WI38 (cell line): Measurements from ENCODE around the gene TST.

Experiments used
- H3K4me3 ChIP-seq: 2 replicates; pipeline ENCODE4 v1.5.1; 2011; ENCODE audit warnings: low read depth, mild to moderate bottlenecking, control low read depth, low read length
- CTCF ChIP-seq: IDR thresholded peaks from 2 replicates; pipeline ENCODE4 v1.5.1; 2012; ENCODE audit warnings: low read depth, mild to moderate bottlenecking, control low read depth, low read length

Gene TST

DNA sequence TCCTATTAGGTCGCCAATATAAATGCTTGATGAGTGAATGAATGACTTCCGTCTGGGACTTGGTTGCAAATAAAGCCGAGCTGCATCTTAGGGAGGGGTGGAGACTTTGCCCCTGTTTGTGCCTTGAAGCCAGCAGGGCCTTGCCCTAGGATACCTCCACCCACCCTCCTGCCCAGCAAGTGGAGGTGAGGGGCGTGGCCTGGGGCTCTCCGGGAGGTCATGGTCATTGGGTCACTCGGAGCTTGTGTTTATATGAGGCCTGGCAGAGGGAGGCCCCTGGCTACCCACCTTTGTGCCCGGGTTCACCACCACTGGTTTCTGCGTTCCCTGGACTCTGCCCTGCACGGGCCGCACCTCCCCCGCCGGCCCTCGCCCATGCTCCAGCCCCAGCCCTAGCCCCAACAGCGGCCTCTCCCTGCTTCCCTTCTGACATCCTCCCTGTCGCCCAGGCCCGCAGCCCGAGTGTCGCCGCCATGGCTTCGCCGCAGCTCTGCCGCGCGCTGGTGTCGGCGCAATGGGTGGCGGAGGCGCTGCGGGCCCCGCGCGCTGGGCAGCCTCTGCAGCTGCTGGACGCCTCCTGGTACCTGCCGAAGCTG, 4.6 kb upstream of the TST start:
- H3K4me3 ChIP-seq = no peak overlapping the region
- TF ChIP-seq CTCF = no peak

DNA sequence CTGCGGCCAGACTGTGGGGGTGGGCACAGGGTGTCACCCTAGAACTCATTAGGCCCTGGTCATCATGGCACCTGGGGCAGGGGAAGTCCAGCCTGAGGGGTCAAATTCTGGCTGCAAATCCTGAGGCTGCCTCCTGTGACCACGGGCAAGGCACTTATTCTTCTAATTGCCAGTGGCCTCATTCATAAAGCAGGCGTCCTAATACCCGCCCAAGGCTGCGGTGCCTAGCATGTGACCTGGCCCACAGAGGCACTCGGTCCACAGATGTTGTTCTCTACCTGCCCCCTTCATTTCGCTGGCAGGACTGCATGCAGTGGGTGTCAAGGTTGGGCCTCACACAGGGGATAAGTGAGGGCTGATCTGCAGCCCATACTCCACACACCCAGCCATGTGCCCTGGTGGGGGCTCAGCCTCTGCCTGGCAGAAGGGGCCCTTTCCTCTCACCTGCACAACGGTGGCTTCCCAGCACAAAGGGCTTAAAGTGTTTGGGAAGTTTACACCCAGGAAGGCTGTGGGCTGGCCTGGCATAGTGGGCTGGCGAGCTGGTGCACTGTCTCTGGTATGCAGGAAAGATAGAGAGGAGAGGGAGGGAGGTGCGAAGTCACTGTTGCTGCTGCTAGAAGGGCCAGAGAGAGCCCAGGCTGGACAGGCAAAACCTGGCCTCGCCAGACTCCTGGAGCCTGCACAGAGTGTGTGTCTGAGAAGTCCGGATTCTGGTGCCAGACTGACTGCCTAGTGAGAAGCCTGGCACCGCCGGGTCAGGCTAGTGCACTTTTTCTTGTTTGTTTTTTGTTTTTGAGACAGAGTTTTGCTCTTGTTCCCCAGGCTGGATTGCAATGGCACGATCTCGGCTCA, 3.5 kb upstream of the TST start:
- H3K4me3 ChIP-seq = no peak overlapping the region
- no peak for TF ChIP-seq CTCF

DNA sequence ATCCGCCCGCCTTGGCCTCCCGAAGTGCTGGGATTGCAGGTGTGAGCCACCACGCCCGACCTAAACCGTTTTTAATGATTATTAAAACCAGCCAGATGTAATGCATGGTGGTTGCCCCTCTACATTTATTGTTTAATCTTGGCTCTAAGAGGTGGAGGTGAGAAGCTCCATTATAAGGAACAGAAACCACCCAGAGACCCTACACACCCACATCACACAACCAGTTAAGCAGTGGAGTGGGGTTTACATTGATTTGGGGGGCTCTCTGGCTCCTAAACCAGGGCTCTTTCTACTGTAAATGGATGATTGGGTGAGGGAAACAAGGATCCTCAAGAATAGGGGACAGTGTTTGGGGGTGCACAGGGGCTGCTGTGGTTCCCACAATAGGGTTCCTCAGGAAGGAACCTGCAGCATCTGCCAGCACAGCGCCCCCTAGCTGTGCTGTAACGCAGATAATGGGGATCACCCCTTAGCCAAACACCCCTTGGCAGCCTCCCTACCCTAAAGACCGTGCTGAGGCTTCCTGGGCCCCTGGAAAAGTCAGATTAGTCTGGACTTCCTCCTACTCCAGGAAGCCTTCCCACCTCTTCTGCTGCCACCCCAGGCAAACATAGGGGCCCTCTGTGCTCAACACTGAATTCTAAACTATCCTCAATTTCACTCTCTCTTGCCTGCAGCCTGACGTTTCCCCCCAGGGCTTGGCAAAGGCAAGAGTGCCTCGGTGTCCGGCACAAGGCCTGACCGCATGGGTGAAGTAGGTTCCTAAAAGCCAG, 2.6 kb upstream of the TST start:
- TF ChIP-seq CTCF = peak; percentile 82
- no peak overlapping the region for H3K4me3 ChIP-seq

GRCh38 chr22:37021041-37021440, 1.8 kb upstream of the TST start:
- no peak for TF ChIP-seq CTCF
- H3K4me3 ChIP-seq = no peak overlapping the region

DNA sequence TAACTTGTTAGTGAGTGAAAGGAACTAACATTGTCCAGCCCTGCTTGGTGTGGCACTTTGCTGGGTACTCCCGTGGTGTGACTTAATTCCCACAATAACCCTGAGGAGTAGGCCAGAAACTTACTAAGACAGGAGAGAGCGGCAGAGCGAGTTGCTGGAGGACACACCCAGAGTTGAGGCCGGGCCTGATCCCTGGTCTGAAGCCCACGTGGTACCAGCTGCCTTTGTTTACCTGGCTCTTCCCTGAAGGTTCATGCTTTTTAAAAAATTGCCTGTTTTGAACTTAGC, 889 bp upstream of the TST start:
- H3K4me3 ChIP-seq = peak overlapping the region; percentile 82
- no peak for TF ChIP-seq CTCF

DNA sequence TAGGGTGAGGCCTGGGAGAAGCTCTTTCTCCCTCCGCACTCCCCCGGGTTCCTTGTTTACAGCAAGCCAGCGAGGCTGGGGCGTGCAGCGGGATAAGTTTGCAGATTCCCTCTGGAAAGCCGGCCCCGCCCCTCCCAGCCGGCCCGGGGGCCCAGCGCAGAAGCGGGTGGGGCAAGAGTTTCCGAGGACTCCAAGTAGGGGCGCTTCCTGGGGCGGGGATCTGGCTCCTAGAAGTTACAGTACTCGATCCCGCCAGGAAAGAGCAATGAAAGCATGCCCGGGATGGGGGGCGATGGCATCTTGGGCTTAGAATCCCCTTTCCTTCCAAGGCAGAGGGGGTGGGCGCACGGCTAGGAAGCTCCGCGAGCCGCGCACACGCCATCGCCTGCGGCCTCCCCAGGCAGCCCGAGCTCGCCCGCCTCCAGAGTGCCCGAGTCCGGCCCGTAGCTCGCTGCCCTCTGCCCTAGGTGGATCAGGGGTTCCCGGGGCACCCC, 385 bp downstream of the TST start:
- TF ChIP-seq CTCF = no peak
- H3K4me3 ChIP-seq = peak overlapping the region; percentile 79
